Activated naive CD4-positive, alpha-beta T cell (primary cell): Measurements from ENCODE around the gene FAAP100.
"Not testable (repeated sequence)": the region's sequence is repeated elsewhere in the genome, so short reads cannot be mapped to it uniquely, and the experiment has no call there.

Experiments used
- DNase-seq, 4 experiments: peaks; one replicate each; lab custom pipeline; 2025; lab: John Stamatoyannopoulos, UW

Gene FAAP100, protein sequence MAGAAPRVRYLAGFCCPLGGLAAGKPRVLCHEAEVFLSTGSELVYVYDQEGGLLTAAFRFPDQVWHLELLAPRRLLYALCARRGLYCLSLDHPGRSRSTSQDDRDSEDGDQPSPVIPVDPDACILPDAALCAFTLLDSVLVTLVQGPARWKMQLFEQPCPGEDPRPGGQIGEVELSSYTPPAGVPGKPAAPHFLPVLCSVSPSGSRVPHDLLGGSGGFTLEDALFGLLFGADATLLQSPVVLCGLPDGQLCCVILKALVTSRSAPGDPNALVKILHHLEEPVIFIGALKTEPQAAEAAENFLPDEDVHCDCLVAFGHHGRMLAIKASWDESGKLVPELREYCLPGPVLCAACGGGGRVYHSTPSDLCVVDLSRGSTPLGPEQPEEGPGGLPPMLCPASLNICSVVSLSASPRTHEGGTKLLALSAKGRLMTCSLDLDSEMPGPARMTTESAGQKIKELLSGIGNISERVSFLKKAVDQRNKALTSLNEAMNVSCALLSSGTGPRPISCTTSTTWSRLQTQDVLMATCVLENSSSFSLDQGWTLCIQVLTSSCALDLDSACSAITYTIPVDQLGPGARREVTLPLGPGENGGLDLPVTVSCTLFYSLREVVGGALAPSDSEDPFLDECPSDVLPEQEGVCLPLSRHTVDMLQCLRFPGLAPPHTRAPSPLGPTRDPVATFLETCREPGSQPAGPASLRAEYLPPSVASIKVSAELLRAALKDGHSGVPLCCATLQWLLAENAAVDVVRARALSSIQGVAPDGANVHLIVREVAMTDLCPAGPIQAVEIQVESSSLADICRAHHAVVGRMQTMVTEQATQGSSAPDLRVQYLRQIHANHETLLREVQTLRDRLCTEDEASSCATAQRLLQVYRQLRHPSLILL

DNA sequence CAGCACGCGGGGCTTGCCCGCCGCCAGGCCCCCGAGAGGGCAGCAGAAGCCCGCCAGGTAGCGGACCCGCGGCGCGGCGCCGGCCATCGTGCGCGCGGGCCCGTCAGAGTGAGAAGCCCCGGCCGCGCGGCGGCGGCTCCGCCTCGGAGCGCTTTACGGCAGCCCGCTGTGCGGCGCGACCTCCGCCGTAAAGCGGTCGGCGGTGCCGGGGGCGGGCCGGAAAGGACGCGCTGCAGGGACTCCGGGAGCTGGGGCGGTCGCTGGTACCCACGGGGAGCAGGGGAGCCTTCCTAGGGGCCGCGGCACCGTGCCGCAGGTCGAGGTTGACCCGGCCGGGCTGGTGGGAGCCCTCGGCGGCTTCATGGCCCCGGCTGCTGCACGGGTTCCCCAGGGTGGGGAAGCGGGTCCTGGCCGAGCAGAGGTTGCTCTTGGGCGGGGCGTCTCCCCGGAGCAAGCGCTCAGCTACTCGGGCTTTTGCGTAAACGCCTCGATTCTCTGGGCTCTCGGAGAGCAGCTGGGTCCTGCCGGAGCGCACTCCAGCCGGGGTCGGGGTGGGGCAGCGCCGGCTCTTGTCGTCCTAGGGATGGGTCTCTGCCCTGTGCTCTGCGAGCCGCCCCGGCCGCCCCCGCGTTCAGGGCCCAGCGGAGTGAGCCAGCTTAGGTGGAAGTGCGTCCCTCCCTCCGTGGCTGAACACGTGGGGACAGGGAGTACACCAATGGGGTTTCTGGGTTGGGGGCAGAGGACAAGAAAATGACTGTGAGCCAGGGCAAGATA, at the start of gene FAAP100:
FAAP100 (minus strand) TSS at position 110 of the 774 bp plus-strand sequence; CDS start at position 87, 23 bp downstream.
- DNase-seq, result peak; percentile 58 to 77 (median 64)

GRCh38 chr17:81601525-81602120, 49.5 kb upstream of the FAAP100 start:
- DNase-seq, result no peak

GRCh38 chr17:81599719-81600486, 47.8 kb upstream of the FAAP100 start:
- DNase-seq, result no peak

GRCh38 chr17:81593105-81593871, 41.1 kb upstream of the FAAP100 start:
- no peak for DNase-seq

DNA sequence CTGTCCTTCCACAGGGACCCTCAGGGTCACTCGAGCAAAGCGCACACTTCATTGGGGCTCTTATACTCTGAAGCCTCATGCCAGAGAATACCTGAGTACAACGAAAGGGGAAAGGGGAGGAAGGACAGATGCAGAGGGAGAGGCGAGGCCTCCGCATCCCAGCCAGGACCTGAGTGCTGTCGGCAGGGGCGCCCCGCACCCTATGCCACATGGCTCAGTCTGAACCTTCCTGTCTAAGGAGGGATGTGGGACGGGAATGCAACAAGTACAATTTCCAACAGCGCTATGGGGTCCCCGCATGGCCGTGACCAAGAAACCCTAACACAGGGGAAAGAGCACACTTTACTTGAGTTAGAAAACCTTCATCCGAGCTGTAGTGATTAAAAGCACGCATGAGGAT, 39.8 kb upstream of the FAAP100 start:
- DNase-seq, result no peak

GRCh38 chr17:81590121-81590520, 38.0 kb upstream of the FAAP100 start:
- no peak for DNase-seq

DNA sequence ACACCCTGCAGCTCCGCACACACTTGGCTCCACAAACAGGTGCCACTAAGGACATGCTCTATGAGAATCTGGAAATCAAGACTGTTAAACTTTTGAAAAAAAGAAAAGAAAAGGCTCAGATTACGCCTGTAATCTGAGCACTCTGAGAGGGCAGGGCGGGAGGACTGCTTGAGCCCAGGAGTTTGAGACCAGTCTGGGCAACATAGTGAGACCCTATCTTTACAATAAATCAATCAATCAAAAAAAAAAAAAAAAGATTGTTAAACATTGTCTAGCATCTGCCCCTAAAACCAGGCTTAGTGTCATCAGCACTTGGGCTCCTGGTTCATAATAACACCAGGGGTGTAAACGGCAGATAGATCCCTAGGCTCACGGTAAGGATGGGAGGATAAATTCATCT, 37.5 kb upstream of the FAAP100 start:
- no peak for DNase-seq

- DNase-seq, result no peak
Observed at GRCh38 chr17:81586096-81586495, 33.9 kb upstream of the FAAP100 start.

- not testable (repeated sequence) for DNase-seq
Observed at GRCh38 chr17:81584771-81585170, 32.6 kb upstream of the FAAP100 start.

DNA sequence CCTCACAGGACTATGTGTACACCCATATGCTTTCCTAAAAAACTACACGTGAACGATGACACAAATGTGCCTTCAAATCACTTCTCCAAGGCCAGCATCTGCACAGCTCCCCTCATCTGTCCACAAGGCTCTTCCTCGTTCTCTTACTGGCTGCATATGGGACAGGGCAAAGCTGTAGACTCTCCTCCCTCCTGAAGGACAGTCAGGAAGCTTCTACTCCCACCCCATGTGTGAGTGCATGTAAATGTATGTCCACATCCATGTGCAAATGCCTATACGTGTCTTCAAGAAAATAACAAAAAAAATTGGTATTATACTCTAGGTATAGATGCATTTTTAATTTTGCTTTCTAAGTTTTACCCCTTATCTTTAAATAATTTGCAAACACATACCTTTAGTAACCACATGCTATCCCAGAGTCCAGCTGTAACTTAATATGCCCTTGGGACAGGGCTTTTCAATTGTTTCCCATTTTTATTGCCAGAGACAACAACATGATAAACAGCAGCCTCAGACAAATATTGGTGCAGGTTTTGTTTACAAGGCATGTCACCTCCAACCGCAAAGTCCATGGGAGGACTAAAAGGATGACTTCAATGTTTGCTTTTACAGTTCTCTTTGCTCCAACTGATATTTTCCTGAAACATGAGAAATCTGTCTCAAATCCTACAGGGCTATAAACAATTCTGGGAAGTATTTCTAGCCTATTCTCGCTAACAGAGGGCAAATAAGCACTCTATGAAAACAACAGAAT, 31.6 kb upstream of the FAAP100 start:
- DNase-seq, result no peak

DNA sequence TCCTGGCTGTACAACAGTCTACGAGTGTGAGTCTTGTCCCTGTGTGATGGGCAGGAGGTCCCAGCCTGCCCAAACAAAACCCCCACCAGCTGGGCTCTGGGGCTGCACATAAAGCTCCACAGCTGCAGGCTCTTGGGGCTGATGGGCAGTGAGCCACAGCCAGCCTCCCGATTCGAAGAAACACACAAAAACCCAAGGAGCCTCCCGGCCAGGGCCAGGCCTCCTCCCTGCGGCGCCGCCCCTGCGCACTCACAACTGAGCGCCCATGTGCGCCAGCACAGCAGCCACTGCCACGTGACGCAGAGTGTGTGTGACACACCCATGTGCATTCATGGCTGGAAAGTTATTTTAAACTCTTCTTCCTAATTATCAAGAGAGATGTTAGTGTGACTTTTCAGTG, 30.6 kb upstream of the FAAP100 start:
- DNase-seq, result no peak

GRCh38 chr17:81582341-81582740, 30.2 kb upstream of the FAAP100 start:
- no peak for DNase-seq

DNA sequence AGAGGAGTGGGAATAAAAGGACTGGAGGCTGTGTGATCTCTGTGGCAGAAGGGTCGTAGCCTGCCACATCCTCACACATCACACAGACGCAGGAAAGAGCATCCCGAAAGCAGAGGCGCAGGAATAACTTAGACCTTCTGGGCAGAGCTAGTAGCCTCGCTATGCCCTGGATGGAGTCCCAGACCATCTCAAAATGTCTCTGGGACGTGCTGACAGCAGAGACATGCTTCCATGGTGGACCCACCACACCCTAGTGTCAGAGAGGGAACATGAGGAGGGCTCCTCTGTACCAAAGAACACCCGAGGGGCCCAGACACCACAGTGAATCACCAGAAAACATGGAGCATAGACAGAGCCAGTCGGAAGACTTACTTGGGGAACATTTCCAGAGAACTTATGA, 29.6 kb upstream of the FAAP100 start:
- DNase-seq, result no peak

DNA sequence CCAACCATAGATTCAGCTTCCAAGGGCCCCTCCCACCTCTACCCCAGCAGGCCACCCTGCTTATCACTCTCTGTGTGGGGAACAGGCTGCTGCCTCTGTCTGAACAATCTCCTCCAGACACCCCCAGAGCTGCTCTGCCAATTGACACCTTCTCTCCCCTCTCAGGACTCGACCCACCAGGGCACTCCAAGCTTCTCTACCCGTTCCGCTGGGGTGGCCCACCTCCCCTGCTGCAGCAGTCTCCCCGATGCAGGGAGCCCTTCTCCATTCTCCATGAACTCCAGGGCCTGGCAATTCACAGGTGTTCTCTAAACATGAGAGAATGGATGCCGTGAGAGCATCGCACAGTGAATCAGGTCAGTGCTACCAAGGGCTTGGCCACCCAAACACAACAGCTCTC, 28.3 kb upstream of the FAAP100 start:
- no peak for DNase-seq

- no peak for DNase-seq
Observed at GRCh38 chr17:81579821-81580321, 27.7 kb upstream of the FAAP100 start.

DNA sequence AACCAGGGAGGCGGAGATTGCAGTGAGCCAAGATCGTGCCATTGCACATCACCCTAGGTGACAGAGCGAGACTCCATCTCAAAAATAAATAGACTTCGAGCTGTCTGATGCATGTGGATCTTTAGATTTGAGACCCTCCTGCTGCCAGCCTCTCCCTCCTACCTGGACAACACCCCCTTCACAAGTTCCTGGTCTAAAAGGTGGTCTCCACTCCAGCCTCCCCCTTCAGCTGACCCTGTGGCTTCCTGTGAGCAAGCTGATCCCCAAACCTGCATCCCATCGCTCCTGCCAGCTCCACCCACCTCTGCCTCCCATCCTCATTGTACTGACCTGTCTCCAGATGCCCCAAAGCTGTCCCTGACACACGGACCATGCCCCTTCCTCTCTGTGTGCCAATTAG, 27.1 kb upstream of the FAAP100 start:
- no peak for DNase-seq

GRCh38 chr17:81578561-81579225, 26.5 kb upstream of the FAAP100 start:
- no peak for DNase-seq

DNA sequence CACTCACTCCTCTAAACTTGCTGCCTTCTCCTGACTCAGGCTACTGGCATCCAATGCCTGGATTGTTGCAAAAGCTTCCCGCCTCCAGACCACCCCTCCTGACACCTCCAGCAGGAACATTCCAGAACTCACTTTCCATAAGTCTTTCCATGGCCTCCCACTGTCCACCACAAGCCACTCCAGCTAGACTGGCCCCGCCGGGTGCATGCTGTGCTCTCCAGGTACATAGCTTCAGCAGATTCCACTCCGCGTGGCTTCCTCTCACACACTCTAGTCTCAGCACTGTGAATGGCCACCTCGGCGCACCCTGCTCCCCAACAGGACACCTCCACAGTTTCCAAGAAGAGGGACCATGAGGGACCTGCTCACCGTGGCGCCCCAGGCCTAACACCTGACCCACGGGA, 25.9 kb upstream of the FAAP100 start:
- DNase-seq, result no peak
